HUDEP-2 (cell line): ENCODE data around the gene OTOP3.
A peak's percentile ranks its signal among the peaks of the same experiment; 100 is the strongest.

Experiments used
- DNase-seq, 76 experiments: peaks; one replicate each; lab custom pipeline; 2025; ENCODE audit not compliant: unreplicated experiment in 76 of 76; lab: John Stamatoyannopoulos, UW

The OTOP3 gene

GRCh38 chr17:74916851-74917199, 18.9 kb upstream of the OTOP3 start:
- DNase-seq = no peak

GRCh38 chr17:74917430-74917829, 18.3 kb upstream of the OTOP3 start:
- DNase-seq = no peak

GRCh38 chr17:74918906-74919305, 16.8 kb upstream of the OTOP3 start:
- no peak for DNase-seq

- peak in 39 of 76 experiments; percentile 4 to 57 (median 33) for DNase-seq
These were observed 16.0 kb upstream of the OTOP3 start for GRCh38 chr17:74919440-74920305.

- DNase-seq = no peak
These were observed 15.4 kb upstream of the OTOP3 start for GRCh38 chr17:74920306-74920620.

- no peak for DNase-seq
These were observed 15.1 kb upstream of the OTOP3 start for GRCh38 chr17:74920642-74921025.

- DNase-seq = no peak
These were observed 14.5 kb upstream of the OTOP3 start for GRCh38 chr17:74921026-74921681.

- DNase-seq = no peak
These were observed 13.9 kb upstream of the OTOP3 start for GRCh38 chr17:74921769-74922168.

- no peak for DNase-seq
These were observed 13.5 kb upstream of the OTOP3 start for GRCh38 chr17:74922172-74922571.

GRCh38 chr17:74922694-74923537, 12.8 kb upstream of the OTOP3 start, which contains the start of gene USH1G:
TSS of gene USH1G (minus strand) at chr17:74923255. CDS start at chr17:74923073, 182 bp downstream.
- peak in 11 of 76 experiments; percentile 14 to 54 (median 37) for DNase-seq

- peak in 56 of 76 experiments; percentile 10 to 75 (median 53) for DNase-seq
These were observed 12.0 kb upstream of the OTOP3 start for GRCh38 chr17:74923538-74924249.

GRCh38 chr17:74924250-74924948, 11.3 kb upstream of the OTOP3 start, which contains the start of gene OTOP2:
TSS of gene OTOP2 (plus strand) at chr17:74924273. CDS start at chr17:74924633, 360 bp downstream.
- no peak for DNase-seq

GRCh38 chr17:74925242-74925641, 10.5 kb upstream of the OTOP3 start:
- DNase-seq = no peak

- DNase-seq = no peak
These were observed 6.9 kb upstream of the OTOP3 start for GRCh38 chr17:74928786-74929185.

GRCh38 chr17:74930535-74931036, 5.1 kb upstream of the OTOP3 start:
- peak in 1 of 76 experiments; percentile 24 for DNase-seq

GRCh38 chr17:74935048-74935447, 650 bp upstream of the OTOP3 start:
- no peak for DNase-seq

GRCh38 chr17:74936470-74936799, 737 bp downstream of the OTOP3 start:
- no peak for DNase-seq

GRCh38 chr17:74937064-74938051, 1.7 kb downstream of the OTOP3 start:
- DNase-seq = no peak
